Measurements from ENCODE around the gene ARSH.

DNA sequence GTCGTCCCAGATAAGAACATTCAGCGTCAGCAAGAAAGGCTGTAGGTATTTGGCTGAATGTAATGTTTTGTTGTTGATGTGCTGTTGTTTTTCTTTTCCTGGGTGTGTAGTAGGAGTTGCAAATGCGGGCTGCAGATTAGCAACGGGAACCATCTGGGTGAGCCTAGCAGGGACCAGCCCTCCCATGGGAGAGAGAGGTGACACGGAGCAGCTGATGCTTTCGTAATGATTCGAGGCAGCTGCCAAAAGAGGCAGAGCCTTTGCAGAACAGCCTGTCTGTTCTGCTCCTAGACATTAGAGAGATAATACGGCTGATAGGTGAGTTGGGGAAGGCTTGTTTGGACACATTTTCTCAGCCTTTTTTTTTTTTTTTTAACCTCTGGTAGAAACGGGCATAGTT lies 60.2 kb downstream of the ARSH start:
- TF ChIP-seq, protein P1, sequence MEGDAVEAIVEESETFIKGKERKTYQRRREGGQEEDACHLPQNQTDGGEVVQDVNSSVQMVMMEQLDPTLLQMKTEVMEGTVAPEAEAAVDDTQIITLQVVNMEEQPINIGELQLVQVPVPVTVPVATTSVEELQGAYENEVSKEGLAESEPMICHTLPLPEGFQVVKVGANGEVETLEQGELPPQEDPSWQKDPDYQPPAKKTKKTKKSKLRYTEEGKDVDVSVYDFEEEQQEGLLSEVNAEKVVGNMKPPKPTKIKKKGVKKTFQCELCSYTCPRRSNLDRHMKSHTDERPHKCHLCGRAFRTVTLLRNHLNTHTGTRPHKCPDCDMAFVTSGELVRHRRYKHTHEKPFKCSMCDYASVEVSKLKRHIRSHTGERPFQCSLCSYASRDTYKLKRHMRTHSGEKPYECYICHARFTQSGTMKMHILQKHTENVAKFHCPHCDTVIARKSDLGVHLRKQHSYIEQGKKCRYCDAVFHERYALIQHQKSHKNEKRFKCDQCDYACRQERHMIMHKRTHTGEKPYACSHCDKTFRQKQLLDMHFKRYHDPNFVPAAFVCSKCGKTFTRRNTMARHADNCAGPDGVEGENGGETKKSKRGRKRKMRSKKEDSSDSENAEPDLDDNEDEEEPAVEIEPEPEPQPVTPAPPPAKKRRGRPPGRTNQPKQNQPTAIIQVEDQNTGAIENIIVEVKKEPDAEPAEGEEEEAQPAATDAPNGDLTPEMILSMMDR (conservative IDR thresholded peaks at IDR 0.05 in 1 of 2, IDR thresholded peaks at IDR 0.05 in 1 of 2; ENCODE audit: extremely low read depth in 1 of 2, insufficient read depth in 1 of 2, low read depth in 1 of 2, low read length in 2 of 2), result no peak
- TF ChIP-seq EZH2 (IDR thresholded peaks at IDR 0.05; ENCODE audit: borderline replicate concordance, low read length), result no peak

Measured in mammary epithelial cell (primary cell).